HG03039 (cell line): ENCODE measurements around the gene TH.

Experiments
- ATAC-seq: cut with Tn5 transposase; IDR thresholded peaks from one replicate; pipeline ENCODE4 v1.9.1; 2021; ENCODE audit warnings: mild to moderate bottlenecking, moderate library complexity; ENCODE audit not compliant: unreplicated experiment

The TH gene

DNA sequence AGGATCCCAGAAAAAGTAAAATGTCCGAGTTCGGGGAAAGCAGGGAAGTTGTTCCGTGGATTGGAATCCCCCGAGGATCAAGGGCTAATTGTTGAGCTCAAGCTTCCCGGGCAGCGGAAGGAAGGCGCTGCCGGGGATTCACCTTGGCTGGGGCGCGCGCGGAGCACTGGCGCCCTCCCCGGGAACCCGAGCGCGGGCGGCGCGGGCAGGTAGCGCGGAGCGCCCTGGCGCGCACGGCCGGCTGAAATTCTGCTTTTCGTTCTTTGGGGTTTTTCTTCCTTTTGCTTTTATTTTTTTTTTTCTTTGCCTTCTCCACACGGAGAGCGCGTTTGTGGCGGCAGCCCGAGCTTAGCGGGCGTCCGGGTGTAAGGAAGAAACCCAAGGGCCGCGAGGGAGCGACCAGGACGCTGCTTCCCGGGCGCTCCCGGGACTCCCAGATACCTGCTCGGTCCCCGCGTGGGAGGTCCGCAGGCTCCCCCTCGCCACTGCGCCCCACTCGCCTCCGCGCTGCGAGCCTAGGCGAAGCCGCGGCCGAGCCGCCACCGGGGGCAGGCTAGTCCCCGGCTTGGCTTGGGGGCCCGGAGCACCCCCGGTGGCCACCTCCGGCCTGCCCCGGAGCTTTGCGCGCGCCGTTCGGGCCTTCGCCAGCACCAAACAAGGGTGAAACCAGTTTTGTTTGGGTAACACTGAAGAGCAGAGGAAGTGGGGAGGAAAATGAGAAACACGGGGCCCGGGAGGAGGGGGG lies 27.6 kb downstream of the TH start:
- no peak for ATAC-seq

DNA sequence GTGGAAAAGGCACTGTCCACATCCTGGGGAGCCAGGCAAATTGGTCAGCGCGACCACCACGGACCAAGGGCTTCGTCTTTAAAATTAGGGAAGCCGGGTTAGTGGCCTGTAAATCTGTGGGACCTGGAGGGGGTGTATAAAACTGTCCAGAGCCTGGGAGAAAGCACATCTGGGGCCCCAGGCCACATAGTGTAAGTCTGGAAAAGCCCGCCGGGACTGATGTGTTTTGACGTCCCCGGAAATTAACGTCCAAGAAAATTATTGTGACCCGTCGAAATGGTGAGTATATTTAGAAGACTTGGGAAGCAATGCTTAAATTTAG lies 28.2 kb downstream of the TH start:
- ATAC-seq, result no peak

DNA sequence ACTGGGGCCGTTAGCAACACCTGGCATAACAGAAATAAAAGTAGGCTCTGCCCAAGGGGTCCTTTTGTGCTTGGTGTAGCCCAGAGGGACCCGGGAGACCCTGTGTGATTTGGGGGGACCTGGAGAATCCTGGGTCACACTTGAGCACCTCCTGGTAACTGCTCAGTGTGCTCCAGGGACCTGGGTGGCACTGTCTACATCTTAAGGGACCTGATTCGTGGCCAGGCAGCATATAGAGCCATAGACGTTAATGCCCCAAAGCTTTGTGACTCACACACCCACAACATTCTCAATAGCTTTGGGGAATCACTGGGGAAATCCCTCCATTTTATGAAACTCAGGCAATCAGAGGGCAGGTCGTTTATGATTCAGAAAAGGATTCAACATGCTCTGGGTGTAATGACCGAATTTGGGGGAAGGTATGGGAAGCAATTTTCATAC lies 28.8 kb downstream of the TH start:
- ATAC-seq, result no peak

DNA sequence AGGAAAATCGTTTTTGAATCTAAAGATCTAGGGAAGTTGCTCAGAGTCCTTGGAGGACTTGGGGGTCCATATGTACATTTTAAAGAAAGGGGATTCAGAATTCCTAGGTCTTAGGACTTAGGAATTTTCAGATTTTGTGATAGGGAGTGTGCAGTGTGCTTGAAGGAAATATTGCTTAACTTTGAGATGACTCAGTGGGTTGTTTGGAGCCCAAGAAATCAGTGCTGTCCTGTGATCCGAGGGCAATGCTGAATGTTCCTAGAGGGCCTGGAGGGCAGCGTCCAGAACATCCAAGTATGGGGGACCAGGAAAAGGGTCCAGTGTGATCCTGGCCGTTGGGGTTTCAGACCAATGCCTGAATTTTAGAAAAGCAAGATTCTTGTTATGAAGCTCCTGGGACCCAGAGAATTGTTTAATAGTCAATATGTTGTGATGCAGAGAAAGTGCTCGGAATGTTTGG lies 29.3 kb downstream of the TH start:
- ATAC-seq, result no peak

DNA sequence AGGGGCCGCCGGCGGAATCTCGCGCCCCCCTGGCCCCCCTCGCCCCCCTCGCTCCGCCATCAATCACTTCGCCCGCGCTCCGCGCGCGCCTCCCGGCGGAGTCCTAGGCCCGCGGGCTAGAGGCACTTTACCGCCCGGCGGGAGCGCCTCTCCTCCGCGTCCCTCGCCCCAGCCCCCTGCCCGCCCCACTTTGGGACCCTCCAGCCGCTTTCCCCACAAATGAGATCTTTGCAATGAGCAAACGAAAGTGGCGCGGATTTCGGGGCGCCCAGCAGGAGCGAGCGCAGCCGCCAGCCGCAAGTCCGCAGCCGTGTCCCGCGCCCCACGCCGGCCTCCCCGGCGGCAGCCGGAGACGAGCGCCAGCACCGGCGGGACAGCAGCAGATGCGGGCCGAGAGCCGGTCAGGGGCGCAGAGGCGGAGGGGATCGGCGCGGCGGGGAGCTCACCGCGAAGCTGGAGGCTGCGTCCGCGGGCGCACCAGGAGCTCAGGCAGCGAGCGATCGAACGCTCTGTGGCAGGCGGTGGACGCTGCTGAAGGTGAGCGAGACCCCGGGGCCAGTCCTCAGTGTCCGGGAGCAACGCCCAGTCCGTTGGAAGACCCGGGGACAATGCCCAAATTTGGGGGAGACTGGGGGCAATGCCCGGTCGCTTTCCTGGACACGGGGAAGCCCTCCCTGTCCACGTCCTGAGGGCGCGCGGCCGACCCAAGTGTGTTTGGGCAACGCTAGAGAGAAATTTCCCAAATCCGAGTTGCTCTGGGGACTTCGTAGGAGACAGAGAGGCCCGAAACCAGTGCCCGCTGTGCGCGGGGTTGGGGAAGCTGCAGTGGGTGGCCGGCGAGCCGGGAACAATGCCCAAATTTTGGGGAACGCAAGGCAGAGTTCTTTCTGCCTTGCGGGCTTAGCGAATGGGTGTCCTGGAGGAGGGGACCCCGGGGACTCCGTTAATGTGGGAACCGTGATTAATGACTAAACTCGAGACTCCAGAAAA lies 30.9 kb downstream of the TH start:
- no peak for ATAC-seq

DNA sequence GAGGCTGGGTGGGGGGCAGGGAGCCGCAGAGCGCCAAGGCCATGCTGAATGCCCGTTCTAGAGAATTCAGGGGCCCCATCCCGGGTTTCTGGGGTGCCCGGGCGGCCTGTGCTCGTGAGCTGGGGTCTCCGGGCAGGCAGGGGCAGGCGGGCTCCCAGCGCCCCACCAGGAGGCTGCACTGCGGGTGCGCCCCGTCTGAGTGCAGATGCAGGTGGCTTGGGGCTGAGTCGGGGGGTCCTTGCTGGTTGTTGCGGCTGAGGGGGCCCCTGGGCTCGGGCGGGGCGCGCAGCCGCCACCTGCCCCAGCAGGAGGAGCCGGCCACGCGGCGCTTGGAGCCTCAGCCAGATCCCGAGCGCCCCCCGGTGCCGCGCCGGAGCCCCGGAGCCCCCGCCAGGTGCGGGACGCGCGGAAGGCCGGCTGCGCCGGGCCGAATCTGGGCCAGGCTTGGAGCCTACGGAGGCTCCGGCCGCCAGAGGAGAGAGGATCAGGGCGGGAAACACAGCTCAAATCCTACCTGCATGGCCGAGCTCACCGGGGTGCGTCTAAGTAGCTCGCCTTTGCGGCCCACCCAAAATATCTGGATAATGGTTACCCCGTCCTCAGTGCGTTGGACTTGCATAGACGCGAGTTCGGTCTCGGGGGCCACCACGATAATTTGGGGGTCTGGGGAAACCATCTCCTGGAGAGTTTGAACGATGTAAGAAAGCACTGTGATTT lies 31.8 kb downstream of the TH start:
- no peak for ATAC-seq

DNA sequence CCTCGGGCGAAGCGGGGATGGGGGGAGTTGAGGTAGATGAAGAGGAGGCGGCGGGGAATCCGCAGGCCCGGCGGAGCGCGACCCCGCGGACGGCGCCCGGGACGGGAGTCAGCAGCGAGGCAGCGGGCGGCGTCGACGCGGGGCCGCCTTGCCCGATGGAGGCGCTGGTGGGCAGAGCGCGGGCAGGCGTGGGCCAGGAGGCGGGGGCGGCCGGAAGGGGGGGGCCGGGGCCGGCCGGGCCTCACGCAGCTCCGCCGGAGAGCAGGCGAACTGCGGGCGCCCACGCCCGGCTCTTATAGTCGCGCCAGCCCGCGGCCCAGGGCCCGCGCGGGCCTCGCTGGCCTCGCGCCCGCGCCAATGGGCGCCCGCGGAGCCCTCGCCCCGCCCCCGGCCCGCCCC lies 32.5 kb downstream of the TH start, which contains the start of gene IGF2:
TSS of gene IGF2 (minus strand) at position 267 of the 399 bp plus-strand sequence. CDS start 3,866 bp downstream, outside the sequence.
- ATAC-seq, result no peak

DNA sequence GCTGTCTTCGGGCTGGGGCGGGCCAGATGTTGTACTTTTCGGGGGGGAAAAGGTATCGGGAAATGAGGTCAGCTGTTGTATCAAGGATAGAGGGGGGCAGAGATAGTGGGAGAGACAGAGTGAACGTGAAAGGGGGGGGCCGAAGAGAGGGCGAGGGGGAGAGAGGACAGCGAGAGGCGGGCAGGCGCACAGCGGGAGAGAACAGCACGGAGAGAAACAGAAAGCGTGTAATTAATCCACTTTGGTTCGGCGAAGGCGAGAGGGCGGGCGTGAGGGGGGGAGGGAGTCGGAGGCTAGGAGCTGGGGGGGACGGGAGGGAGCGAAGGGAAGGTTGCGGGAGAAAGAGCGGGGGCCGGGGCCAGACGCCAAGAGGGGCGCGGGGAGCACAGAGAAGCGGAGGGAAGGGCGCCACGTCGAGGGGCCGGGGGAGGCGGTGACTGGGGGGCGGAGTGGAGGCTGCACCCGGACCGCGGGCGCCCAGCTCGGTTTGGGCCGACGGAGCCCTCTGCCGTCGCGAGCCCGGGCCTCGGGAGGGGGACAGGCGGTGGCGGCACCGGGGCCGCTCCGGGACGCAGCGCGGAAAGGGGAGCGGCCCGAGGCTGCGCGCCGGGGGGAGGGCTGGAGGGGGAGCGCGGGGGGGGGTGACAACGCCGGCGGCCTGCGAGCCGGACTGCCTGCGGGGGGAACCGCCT lies 33.0 kb downstream of the TH start:
- no peak for ATAC-seq

DNA sequence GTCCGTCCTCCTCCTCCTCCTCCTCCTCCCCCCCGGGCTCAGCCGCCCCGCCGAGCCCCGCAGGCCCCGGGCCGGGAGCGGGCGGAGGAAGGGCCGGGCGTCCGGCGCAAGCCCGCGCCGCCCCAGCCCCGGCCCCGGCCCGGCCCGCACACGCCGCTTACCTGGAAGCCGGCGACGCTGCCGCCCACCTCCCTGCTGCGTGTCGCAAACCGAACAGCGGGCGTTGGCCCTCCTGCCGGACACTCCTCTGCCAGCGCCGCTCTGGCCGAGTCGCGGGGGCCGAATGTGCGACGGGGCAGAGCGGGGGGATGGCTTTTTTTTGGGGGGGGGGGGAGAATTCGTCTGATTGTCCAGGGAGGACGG lies 33.6 kb downstream of the TH start:
- no peak for ATAC-seq

DNA sequence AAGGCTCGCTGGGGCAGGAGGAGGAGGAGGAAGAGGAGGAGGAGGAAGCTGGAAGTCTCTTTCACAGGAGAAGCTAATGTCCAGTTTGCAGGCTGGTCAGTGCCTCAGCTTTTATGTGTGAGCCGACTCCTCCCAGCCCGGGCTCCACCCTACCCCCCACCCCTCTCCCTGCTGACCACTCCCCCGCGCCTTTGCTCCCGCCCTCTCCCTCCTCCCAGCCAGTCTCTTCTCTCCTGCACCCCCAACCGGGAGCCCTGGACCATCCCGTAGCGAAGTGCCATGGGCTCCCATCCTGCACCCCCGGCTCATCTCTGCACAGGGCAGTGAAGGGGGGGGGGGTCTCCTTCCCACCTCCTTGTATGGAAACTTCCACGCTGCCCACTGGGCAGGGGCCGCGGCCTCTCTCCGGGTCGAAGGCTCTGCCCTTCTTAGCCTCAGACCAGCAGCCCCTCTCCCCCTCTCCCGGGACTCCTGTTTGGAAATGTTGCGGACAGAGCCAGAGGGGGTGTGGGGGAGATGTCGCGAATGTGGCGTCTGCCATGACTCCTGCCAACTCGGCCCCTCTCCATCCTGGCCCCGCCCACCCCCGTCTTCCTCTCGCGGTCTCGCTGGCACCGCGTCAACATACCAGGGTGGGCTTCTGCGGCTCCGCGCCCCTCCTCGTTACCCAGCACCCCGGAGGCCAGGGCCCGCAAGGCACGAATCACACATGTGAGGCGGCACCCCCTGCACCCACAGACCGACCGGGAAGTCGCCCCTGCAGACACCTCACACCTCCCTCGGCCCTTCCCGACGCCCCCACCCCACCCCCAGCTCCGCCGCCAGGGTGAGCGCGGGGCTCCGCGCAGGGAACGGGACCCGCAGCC lies 34.2 kb downstream of the TH start:
- ATAC-seq, result no peak

DNA sequence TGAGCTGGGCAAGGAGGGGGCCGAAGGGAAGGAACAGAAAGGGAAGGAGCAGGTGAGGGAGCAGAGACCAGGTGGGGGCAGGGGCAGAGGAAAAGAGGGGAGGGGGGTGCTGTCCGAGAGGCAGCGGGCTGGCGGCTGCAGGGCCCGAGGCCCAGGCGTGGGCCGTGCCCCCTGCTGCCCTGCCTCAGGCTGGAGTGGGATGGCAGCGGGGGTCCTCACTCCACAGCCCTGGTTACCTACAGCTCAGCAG lies 34.7 kb downstream of the TH start:
- no peak for ATAC-seq

DNA sequence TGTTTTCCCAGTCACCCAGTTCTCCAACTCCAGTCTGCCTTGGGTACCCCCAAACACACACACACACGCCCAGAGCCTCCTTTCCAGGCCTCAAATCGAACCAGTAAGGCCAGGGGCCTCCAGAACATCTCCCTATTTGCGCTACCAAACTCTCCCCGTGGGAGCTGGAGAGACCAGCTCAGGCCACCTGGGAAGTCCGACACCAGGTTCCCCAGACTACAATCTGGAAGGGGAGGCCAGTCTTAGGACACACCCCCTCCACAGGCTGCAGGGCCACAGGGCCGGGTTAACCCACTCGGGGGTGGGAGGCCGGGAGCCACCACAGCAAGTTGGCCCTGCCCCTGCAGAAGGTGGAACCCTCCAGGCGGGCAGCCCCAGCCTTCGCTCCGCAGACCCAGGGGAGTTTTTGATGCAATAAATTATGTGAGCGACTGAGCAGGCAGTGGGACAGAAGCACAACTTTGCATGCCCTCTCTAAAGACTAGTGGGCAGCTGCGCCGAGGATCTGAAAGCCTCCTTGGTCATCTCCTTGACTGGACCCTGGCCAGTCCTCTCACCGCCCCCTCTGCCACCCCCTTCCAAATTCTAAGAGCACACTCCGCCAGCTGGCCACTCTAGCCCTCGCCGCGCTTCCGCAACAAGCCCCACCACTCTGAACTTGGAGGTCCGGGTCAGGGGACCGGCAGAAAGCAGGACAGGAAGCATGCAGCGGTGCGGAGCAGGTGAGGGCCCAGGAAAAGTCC lies 35.2 kb downstream of the TH start:
- ATAC-seq, result no peak

DNA sequence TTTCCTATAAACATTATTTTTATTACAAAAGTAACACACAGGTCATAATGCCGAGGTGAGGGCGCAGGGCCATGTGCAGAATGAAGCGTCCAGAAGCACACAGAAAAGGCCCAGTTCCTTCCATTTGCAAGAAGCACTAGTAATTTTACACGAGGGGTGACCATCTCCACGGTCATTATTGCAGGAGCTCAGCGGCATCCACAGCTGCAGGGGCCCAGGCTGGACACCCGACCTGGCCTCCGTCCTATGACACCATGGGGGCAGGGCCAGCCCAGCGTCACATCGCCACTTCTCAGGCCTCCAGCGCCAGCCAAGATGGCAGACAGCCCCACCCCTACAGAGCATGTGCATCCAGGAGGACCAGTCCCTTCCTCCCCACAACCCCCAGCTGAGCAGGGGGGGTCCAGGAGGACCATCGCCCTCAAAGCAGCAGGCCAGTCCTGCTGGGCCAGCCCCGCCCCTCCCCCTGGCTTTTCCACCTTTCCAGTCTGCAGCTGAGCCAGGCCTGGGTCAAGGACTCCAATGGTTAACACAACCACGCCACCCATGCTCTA lies 35.9 kb downstream of the TH start:
- ATAC-seq, result no peak

DNA sequence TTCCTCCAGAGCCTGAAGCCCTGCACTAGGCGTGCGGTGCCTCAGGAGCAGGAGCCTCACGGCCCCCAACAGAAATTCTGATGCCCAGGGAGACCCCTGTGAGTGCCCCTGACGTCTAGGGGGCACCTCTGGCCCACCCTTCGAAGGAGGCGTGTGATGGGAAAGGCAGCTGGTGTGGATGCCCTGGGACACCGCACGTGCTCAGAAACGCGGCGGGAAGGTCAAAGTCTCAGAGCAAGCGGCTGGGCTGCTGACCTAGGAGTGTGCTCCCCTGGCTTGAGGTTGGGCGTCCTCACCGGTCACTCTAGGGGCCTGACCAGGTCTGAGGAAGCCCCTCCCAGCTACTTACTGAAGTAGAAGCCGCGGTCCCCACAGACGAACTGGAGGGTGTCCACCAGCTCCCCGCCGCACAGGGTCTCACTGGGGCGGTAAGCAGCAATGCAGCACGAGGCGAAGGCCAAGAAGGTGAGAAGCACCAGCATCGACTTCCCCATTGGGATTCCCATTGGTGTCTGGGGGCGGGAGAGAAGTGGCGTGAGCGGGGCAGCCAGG lies 36.5 kb downstream of the TH start:
- no peak for ATAC-seq

DNA sequence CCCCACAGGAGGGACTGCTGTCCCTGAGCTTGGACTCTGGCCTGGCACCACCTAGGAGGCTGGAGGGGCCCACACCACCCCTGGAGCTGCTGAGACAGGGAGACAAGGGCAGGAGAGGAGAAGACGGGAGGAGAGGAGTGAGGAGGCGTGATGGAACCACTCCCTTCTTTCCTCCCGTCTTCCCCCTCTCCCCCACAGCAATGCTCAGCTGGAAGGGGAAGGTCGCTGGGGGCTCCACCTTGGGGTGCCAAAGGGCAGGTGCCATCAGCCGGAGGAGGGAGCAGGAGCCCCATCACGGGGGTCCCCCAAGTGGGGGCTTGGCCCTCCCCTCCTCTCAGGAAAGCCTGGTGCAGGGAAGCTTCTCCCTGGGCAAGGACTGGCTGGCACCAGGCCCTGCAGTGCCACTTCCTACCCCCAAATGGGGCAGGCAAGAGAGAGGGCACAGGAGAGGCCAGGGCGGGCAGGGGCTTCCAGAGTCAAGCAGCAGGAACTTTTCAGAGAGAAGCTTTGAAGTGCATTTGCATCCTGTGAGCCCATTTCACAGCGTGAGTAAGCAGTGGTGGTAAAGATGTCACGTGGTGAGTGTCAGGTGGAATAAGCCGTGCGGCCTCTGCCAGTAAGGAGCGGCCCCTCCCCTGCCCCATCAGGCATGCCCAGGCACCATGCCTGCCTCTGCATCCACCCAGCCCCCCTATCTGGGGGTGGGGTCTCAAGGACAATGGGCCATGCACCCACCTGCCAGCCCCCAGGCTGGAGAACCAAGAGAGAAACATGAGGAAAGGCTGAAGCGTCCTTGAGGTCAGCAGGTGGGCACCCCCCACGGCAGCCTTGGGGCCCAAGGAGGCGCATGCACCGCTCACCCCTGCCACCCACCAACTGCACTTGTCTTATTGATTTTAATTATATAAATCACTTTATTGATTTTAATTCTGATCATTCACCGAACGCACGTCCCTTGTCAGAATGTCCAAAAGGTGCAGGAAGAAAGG lies 37.3 kb downstream of the TH start:
- no peak for ATAC-seq

DNA sequence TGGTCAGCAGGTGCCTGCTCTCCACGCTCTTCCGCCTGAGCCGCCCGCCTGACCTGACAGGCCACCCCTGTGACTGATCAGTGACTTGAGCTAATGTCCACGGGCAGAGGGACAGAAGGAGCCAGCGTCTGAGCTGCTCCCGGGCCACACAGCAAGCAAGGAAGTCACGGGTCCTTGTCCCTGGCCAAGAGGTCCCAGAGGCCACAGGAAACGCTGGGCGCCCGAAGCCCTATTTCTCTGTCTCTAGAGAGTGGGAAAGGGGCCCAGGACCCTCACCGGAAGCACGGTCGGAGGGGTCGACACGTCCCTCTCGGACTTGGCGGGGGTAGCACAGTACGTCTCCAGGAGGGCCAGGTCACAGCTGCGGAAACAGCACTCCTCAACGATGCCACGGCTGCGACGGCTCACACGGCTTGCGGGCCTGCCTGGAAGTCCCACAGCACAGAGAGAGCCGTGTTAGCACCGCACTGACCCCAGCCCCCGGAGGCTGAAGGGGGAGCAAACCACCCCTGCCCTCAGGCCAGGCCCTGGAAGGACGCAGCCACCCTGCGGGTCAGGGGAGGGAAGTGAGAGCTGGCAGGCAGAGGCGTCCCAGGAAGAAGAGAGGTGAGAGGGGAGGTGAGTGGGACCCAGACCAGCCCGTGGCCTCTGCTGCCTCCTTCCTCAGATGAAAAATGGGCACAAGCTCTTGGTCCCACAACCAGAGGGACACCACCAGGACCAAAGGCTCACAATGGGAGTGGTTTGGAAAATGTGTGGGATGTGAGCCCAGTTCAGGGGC lies 38.2 kb downstream of the TH start:
- ATAC-seq, result no peak

DNA sequence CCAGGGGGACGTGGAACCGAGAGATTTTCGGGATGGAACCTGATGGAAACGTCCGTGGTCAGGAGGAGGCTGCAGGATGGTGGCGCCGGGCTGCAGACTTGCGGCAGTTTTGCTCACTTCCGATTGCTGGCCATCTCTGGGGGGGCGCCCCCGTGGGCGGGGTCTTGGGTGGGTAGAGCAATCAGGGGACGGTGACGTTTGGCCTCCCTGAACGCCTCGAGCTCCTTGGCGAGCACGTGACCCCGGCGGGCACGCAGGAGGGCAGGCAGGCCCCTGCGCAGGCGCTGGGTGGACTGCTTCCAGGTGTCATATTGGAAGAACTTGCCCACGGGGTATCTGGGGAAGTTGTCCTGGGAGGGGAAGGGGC lies 38.8 kb downstream of the TH start:
- ATAC-seq, result no peak
